ENCODE data around the gene ITGAD.

The ITGAD gene

GRCh38 chr16:31466381-31466841 is 73.3 kb downstream of the ITGAD start:
- H3K4me3 ChIP-seq (ENCODE audit: low read depth, low read length) = no peak overlapping the region

GRCh38 chr16:31467151-31467773 is 74.1 kb downstream of the ITGAD start:
- ChIA-PET CTCF (interaction anchor here (0.6 kb wide), 1 partner anchor 229 kb away, joined by 5 read pairs; no protein-coding TSS in a partner anchor), POLR2A (no interaction called here)
- no peak overlapping the region for H3K4me3 ChIP-seq (ENCODE audit: low read depth, low read length)
- H3K36me3 ChIP-seq (ENCODE audit: control insufficient read depth in 2 of 2, insufficient read depth in 1 of 2, low read length in 2 of 2) = peaks cover 0 to 43% of the 10 kb centered on the region in 2 experiments; a peak in 2 of 3 replicates
- H3K4me1 ChIP-seq (ENCODE audit: control insufficient read depth, insufficient read depth, low read length) = no peaks in the 10 kb centered on the region
- no peaks in the 10 kb centered on the region for H3K9me3 ChIP-seq (ENCODE audit: control insufficient read depth, insufficient read depth, low read depth, low read length)
- TF ChIP-seq ZBTB10 (tag by site-specific recombination; IDR thresholded peaks at IDR 0.05) (no peak), ZNF580 (tag by site-specific recombination; IDR thresholded peaks at IDR 0.05) (no peak), ZNF473 (tag by site-specific recombination; IDR thresholded peaks at IDR 0.05) (no peak), PRDM4 (tag by site-specific recombination; IDR thresholded peaks at IDR 0.05) (no peak), ZBTB11 (tag by site-specific recombination; conservative IDR thresholded peaks at IDR 0.05; ENCODE audit: low read depth) (no peak), SP7 (tag by site-specific recombination; IDR thresholded peaks at IDR 0.05) (no peak), ZNF529 (tag by site-specific recombination; IDR thresholded peaks at IDR 0.05; ENCODE audit: insufficient replicate concordance) (no peak)
- H3K27ac ChIP-seq (ENCODE audit: extremely low read depth, low read depth, low read length) = no peak overlapping the region

More at GRCh38 chr16:31466381-31466841, 73.3 kb downstream of the ITGAD start:
- no peak for TF ChIP-seq ZNF548 (tag by site-specific recombination; IDR thresholded peaks at IDR 0.05)
- no peak for TF ChIP-seq ZNF24 (tag by site-specific recombination; IDR thresholded peaks at IDR 0.05)
- no peak for TF ChIP-seq ZNF521 (tag by site-specific recombination; IDR thresholded peaks at IDR 0.05)
- no peak for TF ChIP-seq ZBTB26 (tag by site-specific recombination; optimal IDR thresholded peaks at IDR 0.05)
- TF ChIP-seq MYNN (tag by site-specific recombination; IDR thresholded peaks at IDR 0.05; ENCODE audit: borderline replicate concordance) = no peak
- TF ChIP-seq BCL6B (tag by site-specific recombination; IDR thresholded peaks at IDR 0.05) = no peak
- no peak for TF ChIP-seq ZNF138 (tag by site-specific recombination; IDR thresholded peaks at IDR 0.05; ENCODE audit: borderline replicate concordance)
- no peak for TF ChIP-seq ZNF335 (tag by site-specific recombination; conservative IDR thresholded peaks at IDR 0.05)
- Histone ChIP-seq H3K9me3 (ENCODE audit: control insufficient read depth, insufficient read depth, low read depth, low read length) (no peaks in the 10 kb centered on the region), H3K27ac (ENCODE audit: extremely low read depth, low read depth, low read length) (no peak overlapping the region), H3K4me1 (ENCODE audit: control insufficient read depth, insufficient read depth, low read length) (no peaks in the 10 kb centered on the region), H3K36me3 (ENCODE audit: control insufficient read depth in 2 of 2, insufficient read depth in 1 of 2, low read length in 2 of 2) (peaks cover 0 to 49% of the 10 kb centered on the region in 2 experiments; a peak in 2 of 3 replicates)
- ChIA-PET POLR2A (no interaction called here), CTCF (no interaction called here)
